ENCODE results near the gene GPATCH1. TPM values are rescaled to one million over a fixed set of nuclear protein-coding genes. Genes with fewer than 3 reads are reported as not detected.
A peak's percentile ranks its signal among the peaks of the same experiment; 100 is the strongest.

GPATCH1 gene
- total and polyA plus RNA-seq, 9 of the 15 experiments (the other 6 are each of a cell fraction or from before 2014, with no cell fraction given) = 3.7 to 9.7 (median 7.7) TPM

- ATAC-seq = peak; percentile 93
- CTCF ChIA-PET (ENCODE audit: low intra/inter-chr PET ratio) = no interaction called here
- H3K27ac ChIP-seq (ENCODE audit: extremely low read depth, low read depth, low read length) = no peak overlapping the region
- TF ChIP-seq SP2 (IDR thresholded peaks at IDR 0.05; ENCODE audit: extremely low read depth, low read depth, low read length, poor library complexity, severe bottlenecking) (no peak), NCOA6 (IDR thresholded peaks at IDR 0.05) (no peak), E2F5 (CRISPR knock-in tag; IDR thresholded peaks at IDR 0.05) (no peak), ZNF274 (IDR thresholded peaks at IDR 0.05; ENCODE audit: borderline replicate concordance, low read depth, low read length) (no peak), ZNF75A (CRISPR knock-in tag; IDR thresholded peaks at IDR 0.05) (no peak), CUX1 (CRISPR knock-in tag; IDR thresholded peaks at IDR 0.05) (no peak), KDM1A (IDR thresholded peaks at IDR 0.05) (peak; percentile 80 to 81), MLLT1 (IDR thresholded peaks at IDR 0.05) (peak in 1 of 2 experiments; percentile 59; a peak in 1 of 4 replicates), JUND (IDR thresholded peaks at IDR 0.05; ENCODE audit: borderline replicate concordance, low read depth, low read length) (peak; percentile 7; the same call in 1 of the 2 replicates), JUND (tag; IDR thresholded peaks at IDR 0.05; ENCODE audit: borderline replicate concordance, low read depth, low read length) (no peak; the same call in 2 of the 3 replicates), KHSRP (IDR thresholded peaks at IDR 0.05) (no peak), ZEB2 (IDR thresholded peaks at IDR 0.05) (peak; percentile 87), SRSF9 (IDR thresholded peaks at IDR 0.05; ENCODE audit: borderline replicate concordance, low read depth, low read length) (no peak), MNT (conservative IDR thresholded peaks at IDR 0.05) (no peak), ZFX (CRISPR knock-in tag; IDR thresholded peaks at IDR 0.05) (no peak)
These were observed 33.6 kb upstream of the GPATCH1 start for GRCh38 chr19:33047422-33047821.

More at GRCh38 chr19:33047422-33047821, 33.6 kb upstream of the GPATCH1 start:
- in situ Hi-C loops (cut with MboI) (no loop called here), intact Hi-C loops (cut with micrococcal nuclease) (no loop called here)
- no peak overlapping the region for H3K9ac ChIP-seq (ENCODE audit: insufficient read depth in 1 of 2, low read depth in 2 of 2, low read length in 2 of 2)
- H3K27me3 ChIP-seq (ENCODE audit: control insufficient read depth in 2 of 2, insufficient read depth in 2 of 2, low read length in 2 of 2) = no peaks in the 10 kb centered on the region
- FAIRE-seq (peak; percentile 86), DNase-seq (ENCODE audit: extremely low read depth in 1 of 4, low spot score in 3 of 4) (peak; percentile 52 to 79 (median 56))
- H3K79me2 ChIP-seq (ENCODE audit: control insufficient read depth, insufficient read depth, low read length) = no peaks in the 10 kb centered on the region
- no peaks in the 10 kb centered on the region for H3K9me1 ChIP-seq (ENCODE audit: control insufficient read depth, insufficient read depth, low read length)
- POLR2A ChIA-PET = interaction anchor here (0.6 to 0.7 kb wide), 2 partner anchors 18 to 300 kb away, joined by 3 read pairs; no protein-coding TSS in a partner anchor
- no TSS peak for BruUV-seq (replicated peaks)
- WGBS (ENCODE audit: insufficient coverage, low coverage, missing lambda C conversion rate) = 5% methylated on average over 8 of the region's 8 CpGs
- H4K20me1 ChIP-seq (replicated peaks; ENCODE audit: control insufficient read depth, insufficient read depth, low read length) = peaks cover 7% of the 10 kb centered on the region
- 0 out of 2 replicates have a peak, but pooled peaks cover 2% of the 10 kb centered on the region for H3K9me3 ChIP-seq (replicated peaks; ENCODE audit: control insufficient read depth, insufficient read depth, low read depth, low read length)
- no peak overlapping the region for H2AFZ ChIP-seq (ENCODE audit: low read depth, low read length)
- no peaks in the 10 kb centered on the region for H3K36me3 ChIP-seq (ENCODE audit: control insufficient read depth, insufficient read depth, low read length)
- H3K4me3 ChIP-seq = no peak overlapping the region
- peaks cover 9 to 11% of the 10 kb centered on the region in 2 experiments; a peak in 4 of 5 replicates for H3K4me1 ChIP-seq (replicated peaks in 1 of 2; ENCODE audit: control insufficient read depth in 2 of 2, insufficient read depth in 2 of 2, low read length in 2 of 2)
- H3K4me2 ChIP-seq (ENCODE audit: insufficient read depth, low read length) = no peak overlapping the region

Data from K562 (cell line).